ENCODE results near the gene CYP2R1.
A peak's percentile ranks its signal among the peaks of the same experiment; 100 is the strongest.
"Not testable (repeated sequence)": the region's sequence is repeated elsewhere in the genome, so short reads cannot be mapped to it uniquely, and the experiment has no call there.

CYP2R1 gene

GRCh38 chr11:14891143-14892035 lies 642 bp downstream of the CYP2R1 start:
- peak; percentile 59 for DNase-seq

- DNase-seq, result no peak
These were observed 5.5 kb downstream of the CYP2R1 start for GRCh38 chr11:14886513-14886912.

- no peak for DNase-seq
These were observed 7.3 kb downstream of the CYP2R1 start for GRCh38 chr11:14884667-14885273.

GRCh38 chr11:14883683-14884082 lies 8.3 kb downstream of the CYP2R1 start:
- DNase-seq, result not testable (repeated sequence)

GRCh38 chr11:14882196-14882595 lies 9.8 kb downstream of the CYP2R1 start:
- DNase-seq, result no peak

- no peak for DNase-seq
These were observed 10.3 kb downstream of the CYP2R1 start for GRCh38 chr11:14881576-14882193.

- no peak for DNase-seq
These were observed 16.9 kb downstream of the CYP2R1 start for GRCh38 chr11:14875163-14875562.

- DNase-seq, result no peak
These were observed 18.4 kb downstream of the CYP2R1 start for GRCh38 chr11:14873632-14874031.

GRCh38 chr11:14872032-14872431 lies 20.0 kb downstream of the CYP2R1 start:
- DNase-seq, result no peak

GRCh38 chr11:14863775-14864174 lies 28.3 kb downstream of the CYP2R1 start:
- DNase-seq, result not testable (repeated sequence)

GRCh38 chr11:14861680-14862079 lies 30.4 kb downstream of the CYP2R1 start:
- no peak for DNase-seq

GRCh38 chr11:14860511-14860910 lies 31.5 kb downstream of the CYP2R1 start:
- DNase-seq, result no peak

- DNase-seq, result no peak
These were observed 33.6 kb downstream of the CYP2R1 start for GRCh38 chr11:14858404-14858803.

- DNase-seq, result no peak
These were observed 34.4 kb downstream of the CYP2R1 start for GRCh38 chr11:14857621-14858020.

- no peak for DNase-seq
These were observed 36.1 kb downstream of the CYP2R1 start for GRCh38 chr11:14855890-14856289.

GRCh38 chr11:14854057-14854456 lies 38.0 kb downstream of the CYP2R1 start:
- no peak for DNase-seq

- no peak for DNase-seq
These were observed 39.4 kb downstream of the CYP2R1 start for GRCh38 chr11:14852571-14853177.

GRCh38 chr11:14842002-14842401 lies 50.0 kb downstream of the CYP2R1 start:
- no peak for DNase-seq

GRCh38 chr11:14835496-14836492 lies 56.2 kb downstream of the CYP2R1 start:
- DNase-seq, result no peak

Measured in SHP77 treated with DMSO at 0.1 percent for 48 hours (cell line).